Activated effector memory CD4-positive, alpha-beta T cell treated with Interleukin-2 at 50 U/mL for 16 hours (primary cell): Measurements from ENCODE around the gene MTHFD1L.

Experiments used
- DNase-seq: peaks from one replicate; pipeline ENCODE4 v3.0.0-alpha.2; 2020

MTHFD1L gene

GRCh38 chr6:150899231-150899630 lies 33.7 kb downstream of the MTHFD1L start:
- no peak for DNase-seq

- DNase-seq, result no peak
These were observed 34.5 kb downstream of the MTHFD1L start for GRCh38 chr6:150900049-150900448.

GRCh38 chr6:150902142-150902776 lies 36.8 kb downstream of the MTHFD1L start:
- no peak for DNase-seq

GRCh38 chr6:150905769-150906168 lies 40.3 kb downstream of the MTHFD1L start:
- no peak for DNase-seq

GRCh38 chr6:150906641-150907326 lies 41.3 kb downstream of the MTHFD1L start:
- no peak for DNase-seq

GRCh38 chr6:150907383-150907782 lies 41.9 kb downstream of the MTHFD1L start:
- DNase-seq, result no peak

GRCh38 chr6:150908901-150909300 lies 43.4 kb downstream of the MTHFD1L start:
- no peak for DNase-seq

GRCh38 chr6:150910561-150910960 lies 45.1 kb downstream of the MTHFD1L start:
- DNase-seq, result no peak

GRCh38 chr6:150914372-150914771 lies 48.9 kb downstream of the MTHFD1L start:
- DNase-seq, result no peak

GRCh38 chr6:150915131-150915879 lies 49.8 kb downstream of the MTHFD1L start:
- DNase-seq, result no peak

GRCh38 chr6:150915880-150916265 lies 50.4 kb downstream of the MTHFD1L start:
- DNase-seq, result no peak

GRCh38 chr6:150919938-150920337 lies 54.4 kb downstream of the MTHFD1L start:
- DNase-seq, result no peak

GRCh38 chr6:150922137-150922536 lies 56.6 kb downstream of the MTHFD1L start:
- no peak for DNase-seq

GRCh38 chr6:150924808-150925589 lies 59.5 kb downstream of the MTHFD1L start:
- no peak for DNase-seq

GRCh38 chr6:150925590-150925928 lies 60.1 kb downstream of the MTHFD1L start:
- no peak for DNase-seq

GRCh38 chr6:150925976-150926375 lies 60.5 kb downstream of the MTHFD1L start:
- no peak for DNase-seq

GRCh38 chr6:150928882-150929281 lies 63.4 kb downstream of the MTHFD1L start:
- DNase-seq, result no peak

GRCh38 chr6:150929416-150929815 lies 63.9 kb downstream of the MTHFD1L start:
- DNase-seq, result no peak

- DNase-seq, result no peak
These were observed 65.3 kb downstream of the MTHFD1L start for GRCh38 chr6:150930841-150931240.

GRCh38 chr6:150931405-150931804 lies 65.9 kb downstream of the MTHFD1L start:
- no peak for DNase-seq

GRCh38 chr6:150932996-150933395 lies 67.5 kb downstream of the MTHFD1L start:
- no peak for DNase-seq

GRCh38 chr6:150934380-150934779 lies 68.9 kb downstream of the MTHFD1L start:
- no peak for DNase-seq

- no peak for DNase-seq
These were observed 70.6 kb downstream of the MTHFD1L start for GRCh38 chr6:150936021-150936555.
